KBM-7 (cell line): Measurements from ENCODE around the gene KRT6B.
"Not testable (repeated sequence)": the region's sequence is repeated elsewhere in the genome, so short reads cannot be mapped to it uniquely, and the experiment has no call there.

Source experiments
- DNase-seq: peaks from one replicate; pipeline ENCODE4 v3.0.0-alpha.2; 2015
- in situ Hi-C: fragments of 300-500 bp; cut with MboI; formaldehyde crosslinking; loops from 2 replicates; pipeline ENCODE4 v1.14.3; 2020; ENCODE audit warnings: low sequenced_read_pairs, low pct_unique_long_range_greater_than_20kb, mixed read lengths

Gene KRT6B

DNA sequence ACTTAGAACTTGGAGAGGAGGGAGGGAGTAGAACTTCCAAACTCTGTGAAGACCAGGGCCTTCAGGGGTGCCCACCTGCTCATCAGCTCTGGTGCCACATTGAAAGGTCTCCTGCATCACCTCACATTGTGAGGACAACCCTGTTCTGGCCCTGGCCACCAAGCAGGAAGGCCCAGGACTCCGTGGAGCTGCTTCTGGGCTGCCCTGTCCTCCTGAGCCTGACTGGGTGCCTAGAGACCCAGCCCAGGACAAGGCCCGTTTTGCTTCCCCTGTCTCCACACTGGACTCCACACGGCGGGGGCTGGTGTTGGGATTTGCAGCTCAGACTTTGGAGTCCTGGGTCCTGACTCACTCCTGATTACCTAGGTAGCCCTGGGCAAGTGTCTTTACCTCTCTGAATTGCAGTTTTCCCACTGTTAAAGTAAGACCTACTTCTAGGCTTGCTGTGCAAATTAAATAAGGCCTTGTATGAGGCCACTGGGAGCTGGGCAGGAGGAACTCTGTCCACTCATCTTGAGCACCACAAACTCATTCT, 33.3 kb downstream of the KRT6B start:
- in situ Hi-C loops, result no loop called here

GRCh38 chr12:52417740-52418139, 34.2 kb downstream of the KRT6B start:
- no peak for DNase-seq
- in situ Hi-C loops, result no loop called here

More for the DNA sequence above, 33.3 kb downstream of the KRT6B start:
- no peak for DNase-seq

- in situ Hi-C loops, result no loop called here
- DNase-seq, result no peak
Observed at GRCh38 chr12:52416795-52417194, 35.2 kb downstream of the KRT6B start.

GRCh38 chr12:52415870-52416750, 35.8 kb downstream of the KRT6B start:
- in situ Hi-C loops, result no loop called here
- no peak for DNase-seq

DNA sequence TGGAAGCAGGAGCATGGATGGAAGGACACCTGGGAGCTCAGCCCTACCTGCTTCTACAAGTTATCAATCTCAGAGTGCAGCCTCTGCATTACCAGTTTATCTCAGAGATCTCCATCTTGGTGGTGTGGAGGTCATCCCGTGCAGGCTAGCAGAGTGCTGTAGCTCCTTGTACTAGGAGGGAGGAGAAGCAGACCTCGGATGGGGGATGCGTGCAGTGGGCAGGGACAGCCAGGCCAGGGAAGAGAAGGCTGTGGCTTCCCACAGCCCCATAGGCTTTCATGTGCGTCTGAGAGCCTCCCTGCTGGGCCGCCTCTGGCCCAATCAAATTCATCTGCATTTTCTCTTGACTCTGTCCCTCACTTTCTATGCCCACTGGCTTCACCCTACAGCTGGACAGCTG, 37.0 kb downstream of the KRT6B start:
- in situ Hi-C loops, result no loop called here
- DNase-seq, result no peak

DNA sequence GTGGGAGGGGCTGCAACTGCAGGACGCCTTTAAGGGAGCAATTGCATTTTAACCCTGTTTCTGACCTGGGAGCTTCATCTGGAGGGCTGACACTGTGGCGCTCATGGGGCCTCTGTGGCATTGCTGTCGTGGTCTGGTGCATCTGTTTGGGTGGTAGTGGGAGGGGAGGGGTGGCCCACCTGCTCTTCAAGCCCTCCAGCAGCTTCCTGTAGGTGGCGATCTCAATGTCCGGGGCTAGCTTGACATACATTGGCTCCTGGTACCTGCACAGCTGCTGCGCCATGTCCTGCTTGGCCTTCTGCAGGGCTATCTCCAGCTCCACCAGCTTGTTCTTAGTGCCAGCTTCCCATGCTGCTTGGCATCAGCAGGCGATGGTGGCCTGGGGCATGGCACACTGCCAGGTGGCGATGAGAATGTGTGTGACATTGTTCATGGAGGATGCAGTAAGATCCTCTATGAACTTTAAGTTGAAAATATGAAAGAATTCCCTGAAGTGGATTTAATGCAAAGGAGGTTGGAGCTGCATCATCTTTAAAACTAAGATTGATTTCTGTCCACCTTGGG, 38.1 kb downstream of the KRT6B start:
- no peak for DNase-seq
- in situ Hi-C loops, result no loop called here

GRCh38 chr12:52413202-52413601, 38.7 kb downstream of the KRT6B start:
- in situ Hi-C loops, result no loop called here
- DNase-seq, result no peak

DNA sequence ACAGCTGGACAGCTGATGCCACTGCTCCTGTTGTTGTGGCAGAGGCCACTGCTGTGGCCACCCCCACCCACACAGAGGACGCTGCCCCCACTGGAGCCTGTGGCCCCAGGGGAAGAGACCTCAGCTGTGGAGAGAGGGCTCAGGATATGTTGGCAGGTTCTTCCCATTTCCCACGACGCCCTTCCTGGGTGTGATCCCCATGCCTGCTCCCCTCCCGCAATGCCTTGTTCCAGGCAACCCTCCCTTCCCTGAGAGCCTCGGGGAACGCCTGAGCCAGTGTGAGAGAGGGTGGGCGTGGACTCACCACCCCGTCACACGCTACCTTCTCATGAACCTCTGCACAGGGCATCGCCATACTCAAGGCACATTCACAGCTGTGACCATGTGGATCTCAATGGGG, 40.1 kb downstream of the KRT6B start:
- in situ Hi-C loops, result no loop called here
- no peak for DNase-seq

- in situ Hi-C loops, DNase-seq: not testable (repeated sequence)
Observed at GRCh38 chr12:52410589-52411248, 41.2 kb downstream of the KRT6B start.

- DNase-seq, result no peak
- in situ Hi-C loops, result no loop called here
Observed at GRCh38 chr12:52407918-52408317, 44.0 kb downstream of the KRT6B start.

DNA sequence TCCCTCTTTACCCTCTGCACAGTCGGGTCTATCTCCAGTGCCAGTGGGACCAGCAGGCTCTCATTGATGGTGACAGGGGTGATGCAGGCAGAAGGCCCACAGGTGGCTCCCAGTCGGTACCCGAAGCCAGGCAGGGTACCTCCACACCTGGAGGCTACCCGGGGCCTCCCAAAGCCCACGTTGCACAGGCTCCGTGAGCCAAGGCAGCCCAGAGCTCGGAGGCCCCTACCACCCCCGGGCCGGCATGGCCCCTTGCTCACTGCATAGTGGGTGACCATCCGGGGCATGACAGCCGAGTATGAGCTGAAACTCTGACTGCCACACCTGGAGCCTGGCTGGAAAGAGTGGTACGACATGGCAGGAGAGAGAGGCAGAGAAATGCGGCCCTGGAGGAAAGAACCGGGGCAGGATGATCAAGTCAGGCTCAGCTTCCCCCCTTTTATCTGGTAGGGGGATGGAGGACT, 46.0 kb downstream of the KRT6B start, which contains the start of gene KRT82:
TSS of gene KRT82 (minus strand) at position 414 of the 464 bp plus-strand sequence. CDS start at position 356, 58 bp downstream.
- no peak for DNase-seq
- in situ Hi-C loops, result no loop called here

DNA sequence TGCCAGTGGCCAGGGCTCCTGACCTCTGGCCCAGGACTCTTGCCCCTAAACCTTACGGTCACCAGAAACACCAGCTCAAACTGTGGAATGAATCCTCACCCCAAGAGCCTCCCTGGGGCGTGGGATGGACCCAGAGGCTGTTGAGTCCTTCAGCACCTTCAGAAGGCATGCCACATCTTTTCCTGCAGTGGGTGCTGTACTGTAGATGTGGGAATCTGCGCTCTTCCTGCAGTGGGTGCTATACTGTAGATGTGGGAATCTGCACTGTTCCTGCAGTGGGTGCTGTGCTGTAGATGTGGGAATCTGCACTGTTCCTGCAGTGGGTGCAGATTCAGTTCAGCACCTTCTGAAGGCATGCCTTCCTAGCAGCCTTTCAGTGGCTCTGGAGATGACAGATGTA, 47.0 kb downstream of the KRT6B start:
- in situ Hi-C loops, result no loop called here
- no peak for DNase-seq

DNA sequence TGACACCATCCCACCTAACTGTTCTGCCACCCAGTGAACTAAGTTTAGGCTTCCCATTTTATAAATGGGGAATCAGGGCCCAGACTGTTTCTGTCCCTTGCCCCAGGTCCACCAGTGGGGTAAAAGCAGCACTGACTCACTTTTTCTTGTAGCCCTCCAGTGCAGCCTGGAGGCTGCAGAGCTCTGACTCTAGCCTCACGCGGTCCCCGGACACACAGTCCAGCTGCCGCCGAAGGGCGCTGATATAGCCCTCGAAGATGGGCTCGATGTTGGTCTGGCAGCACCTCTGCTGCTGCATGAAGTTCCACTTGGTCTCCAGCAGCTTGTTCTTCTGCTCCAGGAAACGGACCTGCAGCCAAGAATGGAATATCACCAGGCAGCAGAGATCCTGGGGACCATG, 48.4 kb downstream of the KRT6B start:
- in situ Hi-C loops, result no loop called here
- no peak for DNase-seq

GRCh38 chr12:52402873-52403540, 48.9 kb downstream of the KRT6B start:
- in situ Hi-C loops, result no loop called here
- DNase-seq, result no peak

GRCh38 chr12:52402377-52402776, 49.6 kb downstream of the KRT6B start:
- in situ Hi-C loops, result no loop called here

GRCh38 chr12:52401926-52402325, 50.0 kb downstream of the KRT6B start:
- DNase-seq, result no peak
- in situ Hi-C loops, result no loop called here

More at GRCh38 chr12:52402377-52402776, 49.6 kb downstream of the KRT6B start:
- DNase-seq, result no peak

GRCh38 chr12:52401526-52401925, 50.4 kb downstream of the KRT6B start:
- in situ Hi-C loops, result no loop called here
- no peak for DNase-seq

DNA sequence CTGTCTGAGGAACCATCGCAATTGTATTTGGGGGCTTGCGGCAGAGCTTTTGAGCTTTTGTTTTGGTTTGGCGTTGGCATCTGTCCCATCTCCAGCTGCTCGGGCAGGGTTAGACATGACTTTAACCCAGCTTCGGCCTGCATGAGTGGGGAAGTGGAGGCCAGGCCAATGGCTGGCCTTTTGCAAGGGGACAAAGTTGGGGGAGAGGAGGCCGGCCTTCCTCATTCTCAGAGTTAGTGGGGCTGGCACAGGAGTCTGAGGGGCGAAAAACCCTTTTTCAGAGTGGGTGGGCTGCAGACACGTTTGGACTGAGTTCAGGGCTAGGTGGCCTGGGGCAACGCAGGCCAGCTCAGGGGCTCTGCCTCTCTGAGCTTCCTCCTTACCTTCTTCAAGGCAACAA, 51.0 kb downstream of the KRT6B start:
- in situ Hi-C loops, result no loop called here
- no peak for DNase-seq

- DNase-seq, result no peak
- in situ Hi-C loops, result loop anchor here (25.0 kb wide), 1 partner anchor 588 kb away; no protein-coding TSS in a partner anchor
Observed at GRCh38 chr12:52399756-52400155, 52.2 kb downstream of the KRT6B start.
